PC-3 (cell line): Measurements from ENCODE around the gene SETD1B.

Experiments
- EZH2 ChIP-seq: fragments of 300-600 bp; sonication (generic); IDR thresholded peaks from one replicate; pipeline ENCODE4 v1.6.1; 2017; ENCODE audit warnings: antibody characterized with exemption, mild to moderate bottlenecking, low read length; ENCODE audit not compliant: unreplicated experiment
- EZH2phosphoT487 ChIP-seq: fragments of 300-600 bp; sonication (generic); IDR thresholded peaks from 2 replicates; pipeline ENCODE4 v1.6.1; 2018; ENCODE audit warnings: mild to moderate bottlenecking, antibody characterized with exemption, low read length, borderline replicate concordance
- TF ChIP-seq, protein P1 (sequence below): fragments of 300-600 bp; sonication (generic); conservative IDR thresholded peaks from 2 replicates; pipeline ENCODE4 v1.5.1; 2017; ENCODE audit warnings: antibody characterized with exemption, low read depth, mild to moderate bottlenecking, low read length

DNA sequence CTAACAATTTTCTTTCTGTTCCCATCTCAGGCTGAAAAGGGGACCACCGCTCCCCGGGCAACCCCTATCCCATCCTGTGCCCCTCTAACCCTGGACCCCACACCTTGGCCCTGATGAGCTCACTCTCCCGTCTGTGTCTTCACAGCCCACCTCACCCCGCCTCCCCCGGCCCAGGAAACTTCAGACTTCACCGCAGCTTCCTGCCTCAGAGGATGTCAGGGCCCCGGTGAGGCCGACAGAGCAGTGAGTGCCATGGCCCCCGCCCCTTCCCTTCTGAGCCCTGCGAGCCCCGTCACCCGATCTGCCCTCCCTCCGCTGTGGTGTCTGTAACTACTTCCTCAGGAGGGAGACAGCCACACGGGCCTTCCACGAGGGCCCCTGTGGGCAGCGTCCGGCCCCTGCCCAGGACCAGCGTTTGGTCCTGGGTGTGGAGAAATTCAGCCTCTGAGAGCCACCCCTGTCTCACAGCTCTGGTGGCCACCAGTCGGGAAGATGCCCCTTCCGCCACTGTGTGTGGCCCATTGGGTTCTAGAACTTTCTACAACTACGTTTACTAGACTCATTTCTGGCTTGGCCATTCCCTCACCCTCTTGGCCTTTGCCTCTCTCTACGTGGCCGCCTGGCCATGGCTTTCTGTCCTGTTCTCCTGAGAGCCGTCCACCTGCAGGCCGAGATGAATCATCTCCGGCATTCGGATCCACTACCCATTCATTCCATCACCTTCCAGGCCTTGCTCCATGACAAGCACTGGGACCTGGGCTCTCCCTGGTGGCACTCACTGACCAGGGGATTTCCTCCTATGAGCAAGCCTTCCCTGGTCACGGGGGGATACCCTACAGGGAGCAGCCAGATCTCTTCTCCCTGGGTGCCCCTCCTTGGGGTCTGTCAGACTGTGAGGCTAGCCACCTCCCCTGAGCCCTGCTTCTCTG is 13.7 kb upstream of the SETD1B start:
- TF ChIP-seq, protein P1, sequence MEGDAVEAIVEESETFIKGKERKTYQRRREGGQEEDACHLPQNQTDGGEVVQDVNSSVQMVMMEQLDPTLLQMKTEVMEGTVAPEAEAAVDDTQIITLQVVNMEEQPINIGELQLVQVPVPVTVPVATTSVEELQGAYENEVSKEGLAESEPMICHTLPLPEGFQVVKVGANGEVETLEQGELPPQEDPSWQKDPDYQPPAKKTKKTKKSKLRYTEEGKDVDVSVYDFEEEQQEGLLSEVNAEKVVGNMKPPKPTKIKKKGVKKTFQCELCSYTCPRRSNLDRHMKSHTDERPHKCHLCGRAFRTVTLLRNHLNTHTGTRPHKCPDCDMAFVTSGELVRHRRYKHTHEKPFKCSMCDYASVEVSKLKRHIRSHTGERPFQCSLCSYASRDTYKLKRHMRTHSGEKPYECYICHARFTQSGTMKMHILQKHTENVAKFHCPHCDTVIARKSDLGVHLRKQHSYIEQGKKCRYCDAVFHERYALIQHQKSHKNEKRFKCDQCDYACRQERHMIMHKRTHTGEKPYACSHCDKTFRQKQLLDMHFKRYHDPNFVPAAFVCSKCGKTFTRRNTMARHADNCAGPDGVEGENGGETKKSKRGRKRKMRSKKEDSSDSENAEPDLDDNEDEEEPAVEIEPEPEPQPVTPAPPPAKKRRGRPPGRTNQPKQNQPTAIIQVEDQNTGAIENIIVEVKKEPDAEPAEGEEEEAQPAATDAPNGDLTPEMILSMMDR = no peak
- no peak for TF ChIP-seq EZH2
- TF ChIP-seq EZH2phosphoT487 = no peak
